ENCODE results near the gene NFU1.

- no peak for TF ChIP-seq SIN3A (IDR thresholded peaks at IDR 0.05; ENCODE audit: borderline replicate concordance, insufficient read depth, low read length)
- TF ChIP-seq, protein P1, sequence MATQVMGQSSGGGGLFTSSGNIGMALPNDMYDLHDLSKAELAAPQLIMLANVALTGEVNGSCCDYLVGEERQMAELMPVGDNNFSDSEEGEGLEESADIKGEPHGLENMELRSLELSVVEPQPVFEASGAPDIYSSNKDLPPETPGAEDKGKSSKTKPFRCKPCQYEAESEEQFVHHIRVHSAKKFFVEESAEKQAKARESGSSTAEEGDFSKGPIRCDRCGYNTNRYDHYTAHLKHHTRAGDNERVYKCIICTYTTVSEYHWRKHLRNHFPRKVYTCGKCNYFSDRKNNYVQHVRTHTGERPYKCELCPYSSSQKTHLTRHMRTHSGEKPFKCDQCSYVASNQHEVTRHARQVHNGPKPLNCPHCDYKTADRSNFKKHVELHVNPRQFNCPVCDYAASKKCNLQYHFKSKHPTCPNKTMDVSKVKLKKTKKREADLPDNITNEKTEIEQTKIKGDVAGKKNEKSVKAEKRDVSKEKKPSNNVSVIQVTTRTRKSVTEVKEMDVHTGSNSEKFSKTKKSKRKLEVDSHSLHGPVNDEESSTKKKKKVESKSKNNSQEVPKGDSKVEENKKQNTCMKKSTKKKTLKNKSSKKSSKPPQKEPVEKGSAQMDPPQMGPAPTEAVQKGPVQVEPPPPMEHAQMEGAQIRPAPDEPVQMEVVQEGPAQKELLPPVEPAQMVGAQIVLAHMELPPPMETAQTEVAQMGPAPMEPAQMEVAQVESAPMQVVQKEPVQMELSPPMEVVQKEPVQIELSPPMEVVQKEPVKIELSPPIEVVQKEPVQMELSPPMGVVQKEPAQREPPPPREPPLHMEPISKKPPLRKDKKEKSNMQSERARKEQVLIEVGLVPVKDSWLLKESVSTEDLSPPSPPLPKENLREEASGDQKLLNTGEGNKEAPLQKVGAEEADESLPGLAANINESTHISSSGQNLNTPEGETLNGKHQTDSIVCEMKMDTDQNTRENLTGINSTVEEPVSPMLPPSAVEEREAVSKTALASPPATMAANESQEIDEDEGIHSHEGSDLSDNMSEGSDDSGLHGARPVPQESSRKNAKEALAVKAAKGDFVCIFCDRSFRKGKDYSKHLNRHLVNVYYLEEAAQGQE (IDR thresholded peaks at IDR 0.05; ENCODE audit: insufficient read depth in 1 of 2, low read depth in 2 of 2, low read length in 2 of 2): no peak
Observed at GRCh38 chr2:69390471-69390870, 46.8 kb downstream of the NFU1 start.

All from PFSK-1 (cell line).